ENCODE measurements around the gene PRTFDC1. TPM values are rescaled to one million over a fixed set of nuclear protein-coding genes. Genes with fewer than 3 reads are reported as not detected.

The PRTFDC1 gene
- total and polyA plus RNA-seq, 2 of the 13 experiments (the other 11 are each of a cell fraction or from before 2014, with no cell fraction given), result not detected

DNA sequence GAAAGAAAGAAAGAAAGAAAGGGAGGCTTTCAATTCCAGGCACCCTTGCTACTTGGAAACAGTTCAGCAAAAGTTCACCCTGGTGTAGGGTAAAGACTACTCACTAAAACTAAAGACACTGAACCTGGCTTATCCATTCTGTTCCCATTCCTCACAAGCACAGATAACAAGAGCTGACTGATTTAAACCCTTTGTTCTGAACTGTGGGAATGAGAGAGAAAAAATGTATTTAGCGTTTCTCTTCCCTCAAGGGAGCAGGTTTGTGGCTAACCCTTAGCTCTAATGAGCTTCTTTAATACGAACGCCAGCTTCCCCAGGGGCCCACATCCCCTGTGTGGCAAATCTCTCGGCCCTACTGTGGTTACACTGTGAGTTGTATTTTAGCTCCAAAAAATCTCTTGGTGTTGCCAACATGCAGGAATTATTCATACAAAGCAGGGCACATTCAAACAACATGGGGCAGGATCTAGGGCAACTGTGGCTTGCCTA lies 23.3 kb downstream of the PRTFDC1 start:
- no peak for FAIRE-seq
- Histone ChIP-seq H3K36me3 (replicated peaks in 1 of 2; ENCODE audit: control insufficient read depth in 1 of 2, insufficient read depth in 2 of 2, low read length in 2 of 2) (no peaks in the 10 kb centered on the region), H3K4me3 (replicated peaks in 1 of 3; ENCODE audit: insufficient read depth in 1 of 3, low read depth in 2 of 3, low read length in 3 of 3) (no peak overlapping the region), H3K4me2 (ENCODE audit: low read depth, low read length) (no peak overlapping the region), H3K27me3 (ENCODE audit: control insufficient read depth in 1 of 2, insufficient read depth in 2 of 2, low read length in 2 of 2) (no peaks in the 10 kb centered on the region; a peak in 1 of 5 replicates), H3K79me2 (ENCODE audit: insufficient read depth, low read length) (no peaks in the 10 kb centered on the region), H3K9me3 (ENCODE audit: low read length) (no peaks in the 10 kb centered on the region), H3K9ac (ENCODE audit: insufficient read depth, low read depth, low read length) (no peak overlapping the region), H3K4me1 (ENCODE audit: insufficient read depth, low read length) (no peaks in the 10 kb centered on the region), H3K27ac (ENCODE audit: extremely low read length, insufficient read depth, low read length) (no peak overlapping the region), H2AFZ (ENCODE audit: low read length) (no peak overlapping the region), H4K20me1 (ENCODE audit: insufficient read depth, low read length) (no peaks in the 10 kb centered on the region)
- in situ Hi-C loops (cut with HindIII; ENCODE audit: extremely low pct_ligation_motif_present, low pct_unique_long_range_greater_than_20kb), result no loop called here
- CTCF ChIA-PET (ENCODE audit: low intra/inter-chr PET ratio, low total read pairs), result no interaction called here
- no TSS peak for BruUV-seq (replicated peaks)
- DNase-seq (ENCODE audit: low spot score), result no peak
- no peak for ATAC-seq
- POLR2A ChIA-PET, result no interaction called here
- WGBS (ENCODE audit: low lambda C conversion rate), result 30% methylated on average over 4 of the region's 4 CpGs
- intact Hi-C loops (cut with micrococcal nuclease; ENCODE audit: unreplicated experiment), result no loop called here
- TF ChIP-seq, protein P1, sequence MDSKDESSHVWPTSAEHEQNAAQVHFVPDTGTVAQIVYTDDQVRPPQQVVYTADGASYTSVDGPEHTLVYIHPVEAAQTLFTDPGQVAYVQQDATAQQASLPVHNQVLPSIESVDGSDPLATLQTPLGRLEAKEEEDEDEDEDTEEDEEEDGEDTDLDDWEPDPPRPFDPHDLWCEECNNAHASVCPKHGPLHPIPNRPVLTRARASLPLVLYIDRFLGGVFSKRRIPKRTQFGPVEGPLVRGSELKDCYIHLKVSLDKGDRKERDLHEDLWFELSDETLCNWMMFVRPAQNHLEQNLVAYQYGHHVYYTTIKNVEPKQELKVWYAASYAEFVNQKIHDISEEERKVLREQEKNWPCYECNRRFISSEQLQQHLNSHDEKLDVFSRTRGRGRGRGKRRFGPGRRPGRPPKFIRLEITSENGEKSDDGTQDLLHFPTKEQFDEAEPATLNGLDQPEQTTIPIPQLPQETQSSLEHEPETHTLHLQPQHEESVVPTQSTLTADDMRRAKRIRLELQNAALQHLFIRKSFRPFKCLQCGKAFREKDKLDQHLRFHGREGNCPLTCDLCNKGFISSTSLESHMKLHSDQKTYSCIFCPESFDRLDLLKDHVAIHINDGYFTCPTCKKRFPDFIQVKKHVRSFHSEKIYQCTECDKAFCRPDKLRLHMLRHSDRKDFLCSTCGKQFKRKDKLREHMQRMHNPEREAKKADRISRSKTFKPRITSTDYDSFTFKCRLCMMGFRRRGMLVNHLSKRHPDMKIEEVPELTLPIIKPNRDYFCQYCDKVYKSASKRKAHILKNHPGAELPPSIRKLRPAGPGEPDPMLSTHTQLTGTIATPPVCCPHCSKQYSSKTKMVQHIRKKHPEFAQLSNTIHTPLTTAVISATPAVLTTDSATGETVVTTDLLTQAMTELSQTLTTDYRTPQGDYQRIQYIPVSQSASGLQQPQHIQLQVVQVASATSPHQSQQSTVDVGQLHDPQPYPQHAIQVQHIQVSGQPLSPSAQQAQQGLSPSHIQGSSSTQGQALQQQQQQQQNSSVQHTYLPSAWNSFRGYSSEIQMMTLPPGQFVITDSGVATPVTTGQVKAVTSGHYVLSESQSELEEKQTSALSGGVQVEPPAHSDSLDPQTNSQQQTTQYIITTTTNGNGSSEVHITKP (CRISPR knock-in tag; IDR thresholded peaks at IDR 0.05; ENCODE audit: low read depth), result no peak
- TF ChIP-seq KDM4B (CRISPR knock-in tag; IDR thresholded peaks at IDR 0.05), result no peak
- no peak for TF ChIP-seq WIZ (CRISPR knock-in tag; IDR thresholded peaks at IDR 0.05)
- TF ChIP-seq ZSCAN29 (CRISPR knock-in tag; conservative IDR thresholded peaks at IDR 0.05), result no peak
- TF ChIP-seq ZNF317 (CRISPR knock-in tag; IDR thresholded peaks at IDR 0.05), result no peak
- no peak for TF ChIP-seq NFKBIZ (CRISPR knock-in tag; IDR thresholded peaks at IDR 0.05)
- TF ChIP-seq MYC (CRISPR knock-in tag; IDR thresholded peaks at IDR 0.05; ENCODE audit: borderline replicate concordance), result no peak
- no peak for TF ChIP-seq ZMAT3 (CRISPR knock-in tag; conservative IDR thresholded peaks at IDR 0.05)
- TF ChIP-seq, protein P2, sequence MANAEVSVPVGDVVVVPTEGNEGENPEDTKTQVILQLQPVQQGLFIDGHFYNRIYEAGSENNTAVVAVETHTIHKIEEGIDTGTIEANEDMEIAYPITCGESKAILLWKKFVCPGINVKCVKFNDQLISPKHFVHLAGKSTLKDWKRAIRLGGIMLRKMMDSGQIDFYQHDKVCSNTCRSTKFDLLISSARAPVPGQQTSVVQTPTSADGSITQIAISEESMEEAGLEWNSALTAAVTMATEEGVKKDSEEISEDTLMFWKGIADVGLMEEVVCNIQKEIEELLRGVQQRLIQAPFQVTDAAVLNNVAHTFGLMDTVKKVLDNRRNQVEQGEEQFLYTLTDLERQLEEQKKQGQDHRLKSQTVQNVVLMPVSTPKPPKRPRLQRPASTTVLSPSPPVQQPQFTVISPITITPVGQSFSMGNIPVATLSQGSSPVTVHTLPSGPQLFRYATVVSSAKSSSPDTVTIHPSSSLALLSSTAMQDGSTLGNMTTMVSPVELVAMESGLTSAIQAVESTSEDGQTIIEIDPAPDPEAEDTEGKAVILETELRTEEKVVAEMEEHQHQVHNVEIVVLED (CRISPR knock-in tag; IDR thresholded peaks at IDR 0.05; ENCODE audit: borderline replicate concordance), result no peak
- no peak for TF ChIP-seq ZNF724P (CRISPR knock-in tag; IDR thresholded peaks at IDR 0.05; ENCODE audit: borderline replicate concordance)
- TF ChIP-seq, protein P3, sequence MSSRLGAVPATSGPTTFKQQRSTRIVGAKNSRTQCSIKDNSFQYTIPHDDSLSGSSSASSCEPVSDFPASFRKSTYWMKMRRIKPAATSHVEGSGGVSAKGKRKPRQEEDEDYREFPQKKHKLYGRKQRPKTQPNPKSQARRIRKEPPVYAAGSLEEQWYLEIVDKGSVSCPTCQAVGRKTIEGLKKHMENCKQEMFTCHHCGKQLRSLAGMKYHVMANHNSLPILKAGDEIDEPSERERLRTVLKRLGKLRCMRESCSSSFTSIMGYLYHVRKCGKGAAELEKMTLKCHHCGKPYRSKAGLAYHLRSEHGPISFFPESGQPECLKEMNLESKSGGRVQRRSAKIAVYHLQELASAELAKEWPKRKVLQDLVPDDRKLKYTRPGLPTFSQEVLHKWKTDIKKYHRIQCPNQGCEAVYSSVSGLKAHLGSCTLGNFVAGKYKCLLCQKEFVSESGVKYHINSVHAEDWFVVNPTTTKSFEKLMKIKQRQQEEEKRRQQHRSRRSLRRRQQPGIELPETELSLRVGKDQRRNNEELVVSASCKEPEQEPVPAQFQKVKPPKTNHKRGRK (CRISPR knock-in tag; IDR thresholded peaks at IDR 0.05), result no peak
- no peak for TF ChIP-seq ZNF557 (CRISPR knock-in tag; IDR thresholded peaks at IDR 0.05)
- TF ChIP-seq ZMYM4 (CRISPR knock-in tag; IDR thresholded peaks at IDR 0.05), result no peak
- TF ChIP-seq PHF20 (CRISPR knock-in tag; IDR thresholded peaks at IDR 0.05), result no peak
- TF ChIP-seq, protein P4, sequence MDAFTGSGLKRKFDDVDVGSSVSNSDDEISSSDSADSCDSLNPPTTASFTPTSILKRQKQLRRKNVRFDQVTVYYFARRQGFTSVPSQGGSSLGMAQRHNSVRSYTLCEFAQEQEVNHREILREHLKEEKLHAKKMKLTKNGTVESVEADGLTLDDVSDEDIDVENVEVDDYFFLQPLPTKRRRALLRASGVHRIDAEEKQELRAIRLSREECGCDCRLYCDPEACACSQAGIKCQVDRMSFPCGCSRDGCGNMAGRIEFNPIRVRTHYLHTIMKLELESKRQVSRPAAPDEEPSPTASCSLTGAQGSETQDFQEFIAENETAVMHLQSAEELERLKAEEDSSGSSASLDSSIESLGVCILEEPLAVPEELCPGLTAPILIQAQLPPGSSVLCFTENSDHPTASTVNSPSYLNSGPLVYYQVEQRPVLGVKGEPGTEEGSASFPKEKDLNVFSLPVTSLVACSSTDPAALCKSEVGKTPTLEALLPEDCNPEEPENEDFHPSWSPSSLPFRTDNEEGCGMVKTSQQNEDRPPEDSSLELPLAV (CRISPR knock-in tag; conservative IDR thresholded peaks at IDR 0.05; ENCODE audit: low read depth), result no peak
- TF ChIP-seq ZNF496 (CRISPR knock-in tag; IDR thresholded peaks at IDR 0.05; ENCODE audit: insufficient replicate concordance), result no peak
